GM18951 (cell line): ENCODE data around the gene DGKZ.

ENCODE experiments used
- POLR2A ChIP-seq: IDR thresholded peaks from 4 replicates; pipeline ENCODE4 v1.6.1; 2011; ENCODE audit warnings: mild to moderate bottlenecking; ENCODE audit not compliant: insufficient read length, insufficient read depth; ENCODE audit errors: extremely low read depth
- in situ Hi-C: fragments of 300-500 bp; cut with MboI; formaldehyde crosslinking; loops from one replicate; pipeline ENCODE4 v1.12.0; 2022; ENCODE audit warnings: low sequenced_read_pairs, mixed read lengths, inconsistent platforms; ENCODE audit not compliant: unreplicated experiment

The DGKZ gene

DNA sequence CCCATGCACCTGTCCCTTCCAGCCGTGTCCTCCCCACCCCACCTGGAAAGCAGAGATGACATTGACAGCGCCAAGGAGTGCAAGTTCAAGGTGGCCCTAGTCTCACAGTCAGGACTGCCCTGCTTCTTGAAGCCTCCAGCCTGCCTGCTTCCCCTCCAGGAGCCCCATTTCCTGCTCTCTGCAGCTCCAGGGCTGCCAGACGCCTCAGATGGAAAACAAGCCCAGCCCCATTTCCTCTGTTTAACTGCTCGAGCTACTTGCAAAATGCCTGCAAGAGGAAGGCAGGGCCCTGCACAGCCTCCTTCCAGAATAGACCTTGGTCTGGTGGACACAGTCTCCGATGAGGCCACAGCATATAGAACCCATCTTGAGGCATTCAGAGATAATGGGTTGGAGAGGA, 5.0 kb upstream of the DGKZ start:
- in situ Hi-C loops: no loop called here
- TF ChIP-seq POLR2A: no peak

DNA sequence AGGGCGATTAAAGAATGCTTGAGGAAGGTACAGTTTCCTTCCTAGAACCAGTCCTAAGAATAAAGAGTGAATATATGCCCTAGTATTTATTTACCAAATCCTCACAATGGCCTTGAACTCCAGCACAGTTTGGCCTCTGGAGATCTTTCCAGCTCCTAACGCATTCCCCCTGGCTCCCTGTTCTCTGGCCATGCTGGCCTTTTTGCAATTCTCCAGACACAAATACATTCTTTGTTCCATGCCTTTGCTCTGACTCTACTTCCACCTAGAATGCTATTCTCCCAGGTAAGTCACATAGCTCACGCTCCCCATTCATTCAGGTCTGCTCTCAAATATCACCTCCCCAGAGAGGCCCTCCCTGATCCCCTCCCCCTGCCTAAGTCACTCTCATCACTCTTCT, 3.7 kb upstream of the DGKZ start:
- in situ Hi-C loops: no loop called here
- TF ChIP-seq POLR2A: no peak

DNA sequence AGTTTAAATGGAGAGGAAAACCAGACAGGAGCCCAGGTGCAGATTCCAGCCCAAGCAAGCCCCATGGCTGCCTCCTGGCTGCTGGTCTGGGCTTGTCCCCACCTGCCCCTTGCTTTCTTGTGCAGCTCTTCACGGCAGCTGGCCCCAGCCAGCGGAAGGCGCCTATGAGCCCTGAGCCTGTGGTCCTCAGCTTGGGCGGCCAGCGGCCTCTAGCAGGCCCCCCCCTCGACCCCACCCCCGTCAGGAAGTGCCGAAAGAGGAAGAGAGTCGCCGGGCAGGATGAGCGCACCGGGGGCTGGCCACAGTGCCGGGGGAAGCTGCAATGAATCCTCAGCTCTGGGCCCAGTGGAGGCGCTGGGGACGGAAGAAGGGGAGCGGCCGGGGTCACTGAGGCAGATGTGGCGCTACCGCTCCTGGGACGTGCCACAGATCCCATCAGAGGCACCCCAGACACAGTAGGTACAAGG, 2.1 kb upstream of the DGKZ start:
- in situ Hi-C loops: no loop called here
- TF ChIP-seq POLR2A: peak; percentile 55

DNA sequence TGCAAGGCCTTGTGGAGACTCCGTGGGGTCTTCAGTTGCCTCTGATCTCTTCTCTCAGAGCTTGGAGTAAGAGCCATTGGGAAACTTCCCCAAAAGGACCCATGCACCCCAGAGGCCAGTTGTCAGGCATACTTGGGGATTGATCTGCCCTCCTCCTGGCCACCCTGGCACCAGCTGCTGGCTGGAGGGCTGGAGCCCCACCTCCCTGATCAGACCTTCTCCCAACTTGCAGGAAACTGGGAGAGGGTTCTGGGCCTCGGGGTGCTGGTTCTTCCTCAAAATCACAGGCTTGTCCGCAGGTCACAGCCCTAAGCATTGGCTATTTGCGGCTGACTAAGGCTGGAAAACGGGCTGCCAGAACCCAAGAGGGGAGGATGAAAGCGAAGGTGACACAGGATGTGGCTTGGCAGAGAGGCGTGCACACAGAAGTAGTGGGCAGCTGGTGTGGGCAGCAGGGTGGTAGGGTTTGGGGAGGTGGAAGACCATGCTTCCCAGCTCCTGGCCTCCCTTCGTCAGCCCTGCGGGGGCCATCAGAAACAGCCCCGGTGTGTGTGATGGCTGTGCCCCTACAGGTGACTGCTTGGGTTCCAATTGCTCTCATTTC, 1.3 kb upstream of the DGKZ start:
- in situ Hi-C loops: no loop called here
- TF ChIP-seq POLR2A: no peak

DNA sequence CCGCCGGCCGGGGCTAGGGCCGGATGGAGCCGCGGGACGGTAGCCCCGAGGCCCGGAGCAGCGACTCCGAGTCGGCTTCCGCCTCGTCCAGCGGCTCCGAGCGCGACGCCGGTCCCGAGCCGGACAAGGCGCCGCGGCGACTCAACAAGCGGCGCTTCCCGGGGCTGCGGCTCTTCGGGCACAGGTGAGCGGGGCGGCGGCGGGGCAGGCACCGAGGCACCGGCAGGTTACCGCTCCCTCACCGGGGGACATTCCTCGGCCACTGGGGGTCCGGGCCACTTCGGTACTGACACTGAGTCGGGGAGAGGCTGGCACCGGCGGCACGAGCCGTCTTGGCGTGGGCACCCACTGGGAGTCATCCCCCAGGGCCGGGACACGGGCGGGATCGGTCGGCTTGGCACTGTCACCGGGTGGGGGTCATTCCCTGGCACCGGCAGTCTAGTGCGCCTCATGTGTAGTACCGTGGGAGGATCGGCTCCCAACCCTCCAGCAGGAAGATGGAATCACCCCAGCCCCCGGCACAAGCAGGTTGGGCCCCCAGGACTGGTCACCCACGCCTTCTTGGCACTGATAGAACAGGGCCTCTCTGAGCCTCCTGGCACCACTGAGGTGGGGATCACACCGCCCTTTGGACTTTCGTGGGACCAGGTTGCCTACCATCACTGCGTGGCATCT, 511 bp downstream of the DGKZ start:
- in situ Hi-C loops: no loop called here
- TF ChIP-seq POLR2A: no peak

DNA sequence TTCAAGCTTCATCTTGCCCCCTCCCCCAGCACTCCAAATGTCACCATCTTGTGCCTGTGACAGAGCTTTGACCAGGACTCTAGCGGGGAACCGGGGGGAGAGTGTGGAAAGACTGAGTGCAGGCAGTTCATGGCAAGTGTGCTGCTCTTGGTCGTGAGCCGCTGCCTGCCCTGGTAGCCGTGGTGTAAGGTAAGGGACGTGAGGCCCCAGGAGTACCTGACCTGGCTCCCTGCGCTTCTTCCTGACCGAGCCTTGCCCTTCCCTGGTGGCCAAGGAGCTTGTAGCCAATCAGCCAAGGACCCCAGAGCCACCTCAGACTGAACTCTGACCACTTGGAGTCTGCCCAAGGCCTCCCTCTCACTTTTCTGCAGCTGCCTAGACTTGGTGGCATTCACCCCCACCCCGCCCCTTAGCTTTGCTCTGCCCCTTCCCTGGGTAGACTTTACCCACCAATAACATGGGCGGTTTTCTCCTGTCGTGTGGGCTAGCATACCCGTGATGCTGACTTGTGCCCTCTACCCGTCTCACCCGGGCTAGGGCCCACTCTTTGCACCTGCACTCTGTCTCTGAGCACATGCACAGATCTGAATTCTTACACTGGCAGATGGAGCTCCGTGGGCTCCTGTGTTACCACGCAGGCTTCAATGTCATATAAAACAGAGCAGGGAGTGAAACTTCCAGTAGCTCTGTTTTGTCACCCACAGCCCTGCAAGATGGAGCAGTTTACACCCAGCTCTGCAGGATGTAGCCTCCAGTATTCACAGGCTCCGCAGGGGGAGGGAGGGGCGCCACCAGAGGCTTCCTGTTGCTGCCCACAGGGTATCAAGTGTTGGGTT, 1.5 kb downstream of the DGKZ start:
- in situ Hi-C loops: no loop called here
- no peak for TF ChIP-seq POLR2A

DNA sequence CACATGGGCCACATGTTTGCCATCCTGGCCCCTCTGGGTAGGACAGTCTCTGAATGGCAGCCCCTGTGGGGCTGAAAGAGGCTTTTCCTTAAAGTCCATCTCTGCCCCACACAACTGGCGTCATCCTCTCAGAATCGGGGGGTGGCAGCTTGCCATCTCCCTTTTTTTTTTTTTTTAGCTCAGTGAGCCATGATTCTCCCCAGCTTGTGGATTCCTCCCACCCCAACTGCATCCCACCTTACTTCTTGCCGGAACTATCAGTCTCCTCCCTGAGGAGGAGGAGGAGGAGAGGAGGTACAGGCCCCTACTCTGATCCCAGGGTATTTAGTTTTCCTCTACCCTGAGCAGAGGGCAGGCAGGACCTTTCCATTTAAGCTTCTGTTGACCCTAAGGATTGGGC, 3.4 kb downstream of the DGKZ start:
- no peak for TF ChIP-seq POLR2A
- in situ Hi-C loops: no loop called here

DNA sequence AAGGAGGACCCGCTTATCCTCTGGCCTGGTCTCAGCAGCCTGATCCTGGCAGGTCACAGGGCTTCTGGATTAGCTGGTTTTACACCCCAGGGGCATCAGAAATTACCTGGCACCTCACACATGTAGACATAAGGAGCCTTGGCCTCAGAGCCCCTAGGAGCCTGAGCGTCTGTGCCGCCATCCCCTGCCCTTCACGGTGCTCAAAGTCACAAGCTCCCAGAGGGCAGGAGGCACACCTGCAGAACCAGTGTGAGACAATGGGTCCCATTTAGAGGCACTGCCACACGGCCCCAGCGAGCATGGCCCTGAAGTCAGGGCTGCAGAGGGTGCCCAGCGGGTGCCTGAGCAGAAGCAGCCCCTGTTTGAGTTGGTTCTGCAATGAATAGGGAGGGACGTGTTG, 3.9 kb downstream of the DGKZ start:
- in situ Hi-C loops: no loop called here
- TF ChIP-seq POLR2A: no peak

DNA sequence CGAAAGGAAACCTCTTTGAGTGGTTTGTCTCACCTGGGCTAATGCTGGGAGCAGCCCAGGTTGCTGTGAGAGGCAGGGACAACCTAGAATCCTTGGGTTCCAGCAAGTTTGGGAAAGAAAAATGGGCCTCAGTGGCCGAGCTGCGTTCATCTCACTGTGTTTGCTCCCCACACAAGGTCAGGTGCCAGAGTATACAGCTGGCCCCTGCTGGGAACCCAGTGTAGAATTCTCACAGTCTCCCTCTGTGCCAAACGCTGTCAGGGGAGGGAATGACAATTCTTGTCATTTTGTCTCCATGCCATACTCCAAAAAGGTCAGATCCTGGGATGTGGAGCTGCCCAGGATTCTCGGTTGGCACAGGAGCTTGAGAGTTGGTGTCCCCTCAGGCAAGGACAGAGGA, 4.3 kb downstream of the DGKZ start:
- no peak for TF ChIP-seq POLR2A
- in situ Hi-C loops: no loop called here

DNA sequence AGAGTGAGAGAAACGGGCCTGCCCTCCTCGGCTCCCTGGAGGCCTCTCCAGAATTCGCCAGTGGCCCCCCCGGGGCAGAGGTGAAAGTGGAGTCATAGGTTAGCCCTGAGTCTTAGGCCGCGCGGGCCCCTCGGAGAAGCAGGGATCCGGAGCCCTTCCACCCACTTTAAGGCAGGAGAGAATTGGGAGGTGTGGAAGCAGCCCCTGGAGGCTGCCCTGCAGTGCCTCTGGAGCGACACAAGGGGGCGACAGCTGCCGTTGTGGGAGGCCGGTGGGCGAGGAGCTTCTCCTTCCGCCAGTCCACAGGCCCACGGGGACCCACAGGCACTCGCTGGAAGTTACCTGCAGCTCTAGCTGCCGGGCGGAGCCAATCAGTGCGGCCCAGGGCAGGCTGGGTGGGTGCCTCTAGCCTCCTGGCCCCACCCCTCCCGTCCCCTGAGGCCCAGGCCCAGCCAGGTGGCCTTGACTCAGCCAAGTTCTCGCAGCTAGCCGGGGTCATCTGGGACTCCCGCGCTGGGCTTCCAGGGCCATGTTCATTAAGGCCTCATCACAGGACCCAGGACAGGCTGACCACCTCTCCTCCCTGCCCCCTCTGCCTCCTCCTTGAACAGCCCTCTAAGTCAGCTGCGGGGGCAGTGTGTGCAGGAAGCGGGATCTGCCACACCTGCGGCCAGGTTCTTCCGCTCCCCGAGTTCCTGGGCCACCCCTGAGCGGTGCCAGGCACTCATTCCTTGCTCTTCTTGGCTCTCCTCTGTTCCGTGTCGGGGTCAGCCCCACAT, 5.0 kb downstream of the DGKZ start:
- TF ChIP-seq POLR2A: no peak
- in situ Hi-C loops: no loop called here

DNA sequence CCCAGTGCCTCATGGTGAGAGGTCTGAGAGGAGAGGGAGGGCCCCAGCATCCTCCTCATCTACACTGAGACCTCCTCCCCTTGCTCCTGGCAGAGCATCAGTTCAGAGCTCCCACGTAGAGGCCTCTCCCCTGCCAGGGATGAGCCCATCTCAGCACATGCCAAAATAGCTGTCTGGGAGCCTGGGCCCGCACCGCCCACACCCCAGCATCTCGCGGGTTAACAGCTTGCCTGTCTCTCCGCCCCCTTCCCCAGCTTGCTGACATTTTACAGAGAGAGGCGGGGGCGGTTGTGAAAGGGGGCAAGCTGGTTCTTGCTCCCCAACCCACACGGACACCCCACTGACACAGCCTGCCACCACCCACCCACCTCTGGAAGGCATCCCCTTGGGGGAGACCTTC, 6.4 kb downstream of the DGKZ start:
- in situ Hi-C loops: no loop called here
- TF ChIP-seq POLR2A: no peak

DNA sequence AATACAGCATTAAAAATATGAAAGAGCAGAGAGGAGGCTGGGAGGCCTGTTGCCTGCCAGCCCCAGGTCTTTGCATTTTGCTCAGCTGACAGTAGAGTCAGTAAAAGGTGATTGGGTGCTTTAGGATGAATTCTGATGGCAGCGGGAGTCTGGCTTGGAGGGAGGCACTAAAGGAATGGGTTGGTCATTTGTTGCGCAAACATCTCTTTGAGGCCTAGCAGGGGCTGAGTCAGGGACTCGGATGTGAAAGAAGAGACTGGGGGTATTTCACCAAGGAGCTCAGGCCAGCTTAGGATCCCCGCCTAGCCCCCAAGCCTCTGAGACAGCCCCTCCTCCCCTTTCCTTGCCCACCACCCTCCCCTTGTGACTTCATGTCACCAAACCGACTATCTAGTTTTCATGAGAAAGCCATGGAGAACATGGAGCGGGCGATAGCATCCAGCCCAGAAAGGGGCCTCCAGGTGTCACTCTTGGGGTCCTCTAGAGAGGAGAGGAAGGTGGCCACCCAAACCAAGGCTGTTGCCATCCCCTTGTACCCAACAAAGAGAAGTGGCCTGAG, 9.7 kb downstream of the DGKZ start:
- TF ChIP-seq POLR2A: no peak
- in situ Hi-C loops: no loop called here

DNA sequence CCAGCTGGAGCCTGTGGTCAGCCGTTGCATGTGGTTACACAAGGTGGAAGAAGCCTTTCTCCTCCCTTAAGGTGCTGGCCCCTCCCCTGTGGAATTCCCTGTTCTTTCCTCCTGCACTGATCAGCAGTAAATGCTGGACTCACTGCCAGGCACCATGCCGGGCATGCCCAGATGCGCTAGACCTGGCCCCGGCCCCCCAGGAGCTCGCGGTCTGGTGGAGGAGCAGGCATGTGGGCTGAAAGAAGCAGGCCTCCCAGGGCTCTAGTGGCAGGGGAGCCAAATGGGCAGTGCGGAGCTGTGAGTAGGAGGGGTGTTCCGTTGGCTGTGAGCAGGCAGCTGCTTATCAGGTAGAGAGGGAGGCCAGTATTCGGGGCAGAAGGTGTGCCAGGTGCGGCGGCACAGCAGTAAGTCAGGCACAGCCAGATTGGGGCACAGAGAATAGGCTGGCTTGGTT, 10.2 kb downstream of the DGKZ start:
- in situ Hi-C loops: no loop called here

More for the DNA sequence above, 10.2 kb downstream of the DGKZ start:
- TF ChIP-seq POLR2A: no peak
